Measurements from ENCODE around the gene SERPINB1.

DNA sequence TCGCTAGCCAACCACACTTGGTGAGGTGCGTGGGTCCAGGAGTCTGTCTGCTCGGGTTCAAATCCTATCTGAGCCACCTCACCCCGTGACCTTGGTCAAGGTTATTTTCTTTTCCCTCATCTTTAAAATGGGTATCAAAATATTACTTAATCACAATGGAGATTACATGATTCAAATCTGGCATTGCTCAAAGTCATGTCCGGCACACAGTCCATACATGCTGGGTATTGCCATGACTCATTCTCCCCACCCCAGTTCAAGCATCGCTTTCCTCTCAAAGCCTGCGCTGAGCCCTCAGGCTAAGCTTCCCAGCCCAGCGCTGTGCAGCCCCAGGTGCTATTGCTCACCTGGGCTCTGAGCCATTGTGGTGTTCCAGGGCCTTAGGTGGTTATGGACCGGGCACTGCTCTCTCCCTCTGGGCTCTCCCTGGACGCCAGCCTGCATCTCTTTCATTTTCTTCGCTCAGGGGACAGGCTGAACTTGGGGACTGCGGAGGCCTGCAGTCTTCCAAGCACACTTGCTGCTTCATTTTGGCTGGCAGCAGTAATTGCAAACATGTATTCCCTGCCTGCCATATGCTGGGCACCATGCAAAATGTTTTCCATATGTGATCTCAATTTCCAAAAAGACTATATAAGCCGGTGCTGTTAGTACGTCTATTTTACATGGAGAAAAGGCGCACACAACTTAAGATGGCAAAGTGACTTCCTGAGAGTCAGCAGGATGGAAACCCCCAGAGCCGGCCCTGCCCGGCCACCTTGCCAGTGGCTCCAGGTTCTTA lies 49.1 kb downstream of the SERPINB1 start:
- TF ChIP-seq ZBTB8A (tag by site-specific recombination; IDR thresholded peaks at IDR 0.05) (no peak), KLF1 (tag by site-specific recombination; IDR thresholded peaks at IDR 0.05) (no peak)
- TF ChIP-seq, protein P1, sequence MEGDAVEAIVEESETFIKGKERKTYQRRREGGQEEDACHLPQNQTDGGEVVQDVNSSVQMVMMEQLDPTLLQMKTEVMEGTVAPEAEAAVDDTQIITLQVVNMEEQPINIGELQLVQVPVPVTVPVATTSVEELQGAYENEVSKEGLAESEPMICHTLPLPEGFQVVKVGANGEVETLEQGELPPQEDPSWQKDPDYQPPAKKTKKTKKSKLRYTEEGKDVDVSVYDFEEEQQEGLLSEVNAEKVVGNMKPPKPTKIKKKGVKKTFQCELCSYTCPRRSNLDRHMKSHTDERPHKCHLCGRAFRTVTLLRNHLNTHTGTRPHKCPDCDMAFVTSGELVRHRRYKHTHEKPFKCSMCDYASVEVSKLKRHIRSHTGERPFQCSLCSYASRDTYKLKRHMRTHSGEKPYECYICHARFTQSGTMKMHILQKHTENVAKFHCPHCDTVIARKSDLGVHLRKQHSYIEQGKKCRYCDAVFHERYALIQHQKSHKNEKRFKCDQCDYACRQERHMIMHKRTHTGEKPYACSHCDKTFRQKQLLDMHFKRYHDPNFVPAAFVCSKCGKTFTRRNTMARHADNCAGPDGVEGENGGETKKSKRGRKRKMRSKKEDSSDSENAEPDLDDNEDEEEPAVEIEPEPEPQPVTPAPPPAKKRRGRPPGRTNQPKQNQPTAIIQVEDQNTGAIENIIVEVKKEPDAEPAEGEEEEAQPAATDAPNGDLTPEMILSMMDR (tag by site-specific recombination; IDR thresholded peaks at IDR 0.05) = no peak
- TF ChIP-seq, protein P2, sequence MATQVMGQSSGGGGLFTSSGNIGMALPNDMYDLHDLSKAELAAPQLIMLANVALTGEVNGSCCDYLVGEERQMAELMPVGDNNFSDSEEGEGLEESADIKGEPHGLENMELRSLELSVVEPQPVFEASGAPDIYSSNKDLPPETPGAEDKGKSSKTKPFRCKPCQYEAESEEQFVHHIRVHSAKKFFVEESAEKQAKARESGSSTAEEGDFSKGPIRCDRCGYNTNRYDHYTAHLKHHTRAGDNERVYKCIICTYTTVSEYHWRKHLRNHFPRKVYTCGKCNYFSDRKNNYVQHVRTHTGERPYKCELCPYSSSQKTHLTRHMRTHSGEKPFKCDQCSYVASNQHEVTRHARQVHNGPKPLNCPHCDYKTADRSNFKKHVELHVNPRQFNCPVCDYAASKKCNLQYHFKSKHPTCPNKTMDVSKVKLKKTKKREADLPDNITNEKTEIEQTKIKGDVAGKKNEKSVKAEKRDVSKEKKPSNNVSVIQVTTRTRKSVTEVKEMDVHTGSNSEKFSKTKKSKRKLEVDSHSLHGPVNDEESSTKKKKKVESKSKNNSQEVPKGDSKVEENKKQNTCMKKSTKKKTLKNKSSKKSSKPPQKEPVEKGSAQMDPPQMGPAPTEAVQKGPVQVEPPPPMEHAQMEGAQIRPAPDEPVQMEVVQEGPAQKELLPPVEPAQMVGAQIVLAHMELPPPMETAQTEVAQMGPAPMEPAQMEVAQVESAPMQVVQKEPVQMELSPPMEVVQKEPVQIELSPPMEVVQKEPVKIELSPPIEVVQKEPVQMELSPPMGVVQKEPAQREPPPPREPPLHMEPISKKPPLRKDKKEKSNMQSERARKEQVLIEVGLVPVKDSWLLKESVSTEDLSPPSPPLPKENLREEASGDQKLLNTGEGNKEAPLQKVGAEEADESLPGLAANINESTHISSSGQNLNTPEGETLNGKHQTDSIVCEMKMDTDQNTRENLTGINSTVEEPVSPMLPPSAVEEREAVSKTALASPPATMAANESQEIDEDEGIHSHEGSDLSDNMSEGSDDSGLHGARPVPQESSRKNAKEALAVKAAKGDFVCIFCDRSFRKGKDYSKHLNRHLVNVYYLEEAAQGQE (tag by site-specific recombination; IDR thresholded peaks at IDR 0.05) = no peak
